ENCODE data around the gene ZBTB43. TPM values are rescaled to one million over a fixed set of nuclear protein-coding genes. Genes with fewer than 3 reads are reported as not detected.
A peak's percentile ranks its signal among the peaks of the same experiment; 100 is the strongest.

Gene ZBTB43
- total RNA-seq, 3 donors from 2014 or later = 13.8 to 18.9 (median 18.2) TPM

- Mint-ChIP-seq H3K9me3 (no peaks in the 10 kb centered on the region), H3K36me3 (ENCODE audit: insufficient read depth) (peaks cover 34% of the 10 kb centered on the region), H3K4me1 (ENCODE audit: low read depth) (peaks cover 18% of the 10 kb centered on the region), H3K4me3 (no peak overlapping the region), H3K27me3 (ENCODE audit: low read depth) (no peaks in the 10 kb centered on the region)
- DNase-seq (no peak), ATAC-seq (no peak)
Measured at GRCh38 chr9:126829035-126829434, 24.2 kb downstream of the ZBTB43 start.

- peaks cover 39% of the 10 kb centered on the region for H3K36me3 Mint-ChIP-seq (ENCODE audit: insufficient read depth)
- DNase-seq = no peak
- H3K4me3 Mint-ChIP-seq = no peak overlapping the region
- H3K4me1 Mint-ChIP-seq (ENCODE audit: low read depth) = peaks cover 21% of the 10 kb centered on the region
- H3K27me3 Mint-ChIP-seq (ENCODE audit: low read depth) = no peaks in the 10 kb centered on the region
- ATAC-seq = no peak
- H3K9me3 Mint-ChIP-seq = no peaks in the 10 kb centered on the region
Measured at GRCh38 chr9:126830827-126831226, 26.0 kb downstream of the ZBTB43 start.

GRCh38 chr9:126832440-126832839 is 27.6 kb downstream of the ZBTB43 start:
- Mint-ChIP-seq H3K4me1 (ENCODE audit: low read depth) (peaks cover 24% of the 10 kb centered on the region), H3K9me3 (no peaks in the 10 kb centered on the region), H3K27me3 (ENCODE audit: low read depth) (no peaks in the 10 kb centered on the region), H3K4me3 (no peak overlapping the region), H3K36me3 (ENCODE audit: insufficient read depth) (peaks cover 44% of the 10 kb centered on the region)
- DNase-seq (no peak), ATAC-seq (no peak)

- Mint-ChIP-seq H3K4me3 (no peak overlapping the region), H3K4me1 (ENCODE audit: low read depth) (peaks cover 28% of the 10 kb centered on the region), H3K36me3 (ENCODE audit: insufficient read depth) (peaks cover 46% of the 10 kb centered on the region), H3K27me3 (ENCODE audit: low read depth) (no peaks in the 10 kb centered on the region), H3K9me3 (no peaks in the 10 kb centered on the region)
- DNase-seq = no peak
- ATAC-seq = no peak
Measured at GRCh38 chr9:126833020-126833419, 28.2 kb downstream of the ZBTB43 start.

- peaks cover 53% of the 10 kb centered on the region for H3K36me3 Mint-ChIP-seq (ENCODE audit: insufficient read depth)
- no peak for DNase-seq
- ATAC-seq = no peak
- no peak overlapping the region for H3K4me3 Mint-ChIP-seq
- no peaks in the 10 kb centered on the region for H3K9me3 Mint-ChIP-seq
- peaks cover 28% of the 10 kb centered on the region for H3K4me1 Mint-ChIP-seq (ENCODE audit: low read depth)
- H3K27me3 Mint-ChIP-seq (ENCODE audit: low read depth) = no peaks in the 10 kb centered on the region
Measured at GRCh38 chr9:126833710-126834345, 29.0 kb downstream of the ZBTB43 start.

GRCh38 chr9:126834672-126835071 is 29.8 kb downstream of the ZBTB43 start:
- ATAC-seq (no peak), DNase-seq (no peak)
- no peaks in the 10 kb centered on the region for H3K27me3 Mint-ChIP-seq (ENCODE audit: low read depth)
- peaks cover 57% of the 10 kb centered on the region for H3K36me3 Mint-ChIP-seq (ENCODE audit: insufficient read depth)
- no peak overlapping the region for H3K4me3 Mint-ChIP-seq
- H3K9me3 Mint-ChIP-seq = no peaks in the 10 kb centered on the region
- H3K4me1 Mint-ChIP-seq (ENCODE audit: low read depth) = peaks cover 30% of the 10 kb centered on the region

GRCh38 chr9:126836216-126836615 is 31.4 kb downstream of the ZBTB43 start:
- Mint-ChIP-seq H3K4me1 (ENCODE audit: low read depth) (peaks cover 30% of the 10 kb centered on the region), H3K4me3 (no peak overlapping the region), H3K27me3 (ENCODE audit: low read depth) (no peaks in the 10 kb centered on the region), H3K9me3 (no peaks in the 10 kb centered on the region), H3K36me3 (ENCODE audit: insufficient read depth) (peaks cover 53% of the 10 kb centered on the region)
- no peak for ATAC-seq
- no peak for DNase-seq

- H3K4me3 Mint-ChIP-seq = no peak overlapping the region
- no peak for DNase-seq
- no peaks in the 10 kb centered on the region for H3K27me3 Mint-ChIP-seq (ENCODE audit: low read depth)
- no peaks in the 10 kb centered on the region for H3K9me3 Mint-ChIP-seq
- H3K36me3 Mint-ChIP-seq (ENCODE audit: insufficient read depth) = peaks cover 41% of the 10 kb centered on the region
- ATAC-seq = peak in 1 of 2 donors; percentile 41
- H3K4me1 Mint-ChIP-seq (ENCODE audit: low read depth) = peaks cover 26% of the 10 kb centered on the region
Measured at GRCh38 chr9:126838055-126838811, 33.4 kb downstream of the ZBTB43 start.

GRCh38 chr9:126838895-126839294 is 34.1 kb downstream of the ZBTB43 start:
- Mint-ChIP-seq H3K9me3 (no peaks in the 10 kb centered on the region), H3K27me3 (ENCODE audit: low read depth) (no peaks in the 10 kb centered on the region), H3K4me3 (no peak overlapping the region), H3K36me3 (ENCODE audit: insufficient read depth) (peaks cover 35% of the 10 kb centered on the region), H3K4me1 (ENCODE audit: low read depth) (peaks cover 24% of the 10 kb centered on the region)
- ATAC-seq (no peak), DNase-seq (no peak)

- ATAC-seq (no peak), DNase-seq (no peak)
- no peak overlapping the region for H3K4me3 Mint-ChIP-seq
- H3K27me3 Mint-ChIP-seq (ENCODE audit: low read depth) = no peaks in the 10 kb centered on the region
- no peaks in the 10 kb centered on the region for H3K9me3 Mint-ChIP-seq
- H3K36me3 Mint-ChIP-seq (ENCODE audit: insufficient read depth) = peaks cover 31% of the 10 kb centered on the region
- H3K4me1 Mint-ChIP-seq (ENCODE audit: low read depth) = peaks cover 22% of the 10 kb centered on the region
Measured at GRCh38 chr9:126839301-126839700, 34.5 kb downstream of the ZBTB43 start.

GRCh38 chr9:126842220-126842842 is 37.5 kb downstream of the ZBTB43 start:
- H3K36me3 Mint-ChIP-seq (ENCODE audit: insufficient read depth) = peaks cover 14% of the 10 kb centered on the region
- no peak for ATAC-seq
- DNase-seq = no peak
- no peak overlapping the region for H3K4me3 Mint-ChIP-seq
- no peaks in the 10 kb centered on the region for H3K27me3 Mint-ChIP-seq (ENCODE audit: low read depth)
- H3K4me1 Mint-ChIP-seq (ENCODE audit: low read depth) = peaks cover 7% of the 10 kb centered on the region
- H3K9me3 Mint-ChIP-seq = no peaks in the 10 kb centered on the region

- H3K36me3 Mint-ChIP-seq (ENCODE audit: insufficient read depth) = peaks cover 11% of the 10 kb centered on the region
- peaks cover 2% of the 10 kb centered on the region for H3K4me1 Mint-ChIP-seq (ENCODE audit: low read depth)
- H3K27me3 Mint-ChIP-seq (ENCODE audit: low read depth) = no peaks in the 10 kb centered on the region
- peak in 1 of 2 donors; percentile 35 for ATAC-seq
- DNase-seq = no peak
- no peaks in the 10 kb centered on the region for H3K9me3 Mint-ChIP-seq
- no peak overlapping the region for H3K4me3 Mint-ChIP-seq
Measured at GRCh38 chr9:126842977-126843799, 38.3 kb downstream of the ZBTB43 start.

GRCh38 chr9:126844085-126844484 is 39.2 kb downstream of the ZBTB43 start:
- DNase-seq (no peak), ATAC-seq (no peak)
- Mint-ChIP-seq H3K36me3 (ENCODE audit: insufficient read depth) (peaks cover 2% of the 10 kb centered on the region), H3K4me3 (no peak overlapping the region), H3K4me1 (ENCODE audit: low read depth) (peaks cover 2% of the 10 kb centered on the region), H3K9me3 (no peaks in the 10 kb centered on the region), H3K27me3 (ENCODE audit: low read depth) (no peaks in the 10 kb centered on the region)

- Mint-ChIP-seq H3K4me3 (no peak overlapping the region), H3K4me1 (ENCODE audit: low read depth) (no peaks in the 10 kb centered on the region)
Measured at GRCh38 chr9:126847051-126847450, 42.2 kb downstream of the ZBTB43 start.

More at GRCh38 chr9:126847051-126847450, 42.2 kb downstream of the ZBTB43 start:
- ATAC-seq (no peak), DNase-seq (no peak)
- Mint-ChIP-seq H3K27me3 (ENCODE audit: low read depth) (peaks cover 14% of the 10 kb centered on the region), H3K9me3 (no peaks in the 10 kb centered on the region), H3K36me3 (ENCODE audit: insufficient read depth) (no peaks in the 10 kb centered on the region)
